ENCODE data around the gene ZNF512. TPM values are rescaled to one million over a fixed set of nuclear protein-coding genes. Genes with fewer than 3 reads are reported as not detected.

ZNF512 gene
- total and polyA plus RNA-seq, 2 of the 13 experiments (the other 11 are each of a cell fraction or from before 2014, with no cell fraction given), result 29.8 to 31.0 TPM

DNA sequence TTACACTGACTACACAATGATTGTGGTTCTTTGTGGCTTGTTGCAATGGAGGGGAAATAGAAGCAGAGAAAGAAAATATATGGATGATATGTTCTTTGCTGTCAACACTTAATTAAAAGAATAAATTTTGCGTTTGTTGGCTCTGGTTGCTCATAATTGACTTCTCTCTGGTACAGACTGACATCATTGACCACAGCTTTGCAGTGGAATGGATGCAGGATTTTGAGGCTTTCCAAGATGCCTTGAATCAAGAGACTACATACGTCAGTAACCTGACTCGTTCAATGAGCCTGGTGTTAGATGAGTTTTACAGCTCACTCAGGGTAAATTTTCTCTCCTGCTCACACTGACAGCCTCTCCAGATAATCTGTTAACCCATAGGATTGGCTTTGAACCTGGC, 55.9 kb downstream of the ZNF512 start (continued):
- TF ChIP-seq, protein P1, sequence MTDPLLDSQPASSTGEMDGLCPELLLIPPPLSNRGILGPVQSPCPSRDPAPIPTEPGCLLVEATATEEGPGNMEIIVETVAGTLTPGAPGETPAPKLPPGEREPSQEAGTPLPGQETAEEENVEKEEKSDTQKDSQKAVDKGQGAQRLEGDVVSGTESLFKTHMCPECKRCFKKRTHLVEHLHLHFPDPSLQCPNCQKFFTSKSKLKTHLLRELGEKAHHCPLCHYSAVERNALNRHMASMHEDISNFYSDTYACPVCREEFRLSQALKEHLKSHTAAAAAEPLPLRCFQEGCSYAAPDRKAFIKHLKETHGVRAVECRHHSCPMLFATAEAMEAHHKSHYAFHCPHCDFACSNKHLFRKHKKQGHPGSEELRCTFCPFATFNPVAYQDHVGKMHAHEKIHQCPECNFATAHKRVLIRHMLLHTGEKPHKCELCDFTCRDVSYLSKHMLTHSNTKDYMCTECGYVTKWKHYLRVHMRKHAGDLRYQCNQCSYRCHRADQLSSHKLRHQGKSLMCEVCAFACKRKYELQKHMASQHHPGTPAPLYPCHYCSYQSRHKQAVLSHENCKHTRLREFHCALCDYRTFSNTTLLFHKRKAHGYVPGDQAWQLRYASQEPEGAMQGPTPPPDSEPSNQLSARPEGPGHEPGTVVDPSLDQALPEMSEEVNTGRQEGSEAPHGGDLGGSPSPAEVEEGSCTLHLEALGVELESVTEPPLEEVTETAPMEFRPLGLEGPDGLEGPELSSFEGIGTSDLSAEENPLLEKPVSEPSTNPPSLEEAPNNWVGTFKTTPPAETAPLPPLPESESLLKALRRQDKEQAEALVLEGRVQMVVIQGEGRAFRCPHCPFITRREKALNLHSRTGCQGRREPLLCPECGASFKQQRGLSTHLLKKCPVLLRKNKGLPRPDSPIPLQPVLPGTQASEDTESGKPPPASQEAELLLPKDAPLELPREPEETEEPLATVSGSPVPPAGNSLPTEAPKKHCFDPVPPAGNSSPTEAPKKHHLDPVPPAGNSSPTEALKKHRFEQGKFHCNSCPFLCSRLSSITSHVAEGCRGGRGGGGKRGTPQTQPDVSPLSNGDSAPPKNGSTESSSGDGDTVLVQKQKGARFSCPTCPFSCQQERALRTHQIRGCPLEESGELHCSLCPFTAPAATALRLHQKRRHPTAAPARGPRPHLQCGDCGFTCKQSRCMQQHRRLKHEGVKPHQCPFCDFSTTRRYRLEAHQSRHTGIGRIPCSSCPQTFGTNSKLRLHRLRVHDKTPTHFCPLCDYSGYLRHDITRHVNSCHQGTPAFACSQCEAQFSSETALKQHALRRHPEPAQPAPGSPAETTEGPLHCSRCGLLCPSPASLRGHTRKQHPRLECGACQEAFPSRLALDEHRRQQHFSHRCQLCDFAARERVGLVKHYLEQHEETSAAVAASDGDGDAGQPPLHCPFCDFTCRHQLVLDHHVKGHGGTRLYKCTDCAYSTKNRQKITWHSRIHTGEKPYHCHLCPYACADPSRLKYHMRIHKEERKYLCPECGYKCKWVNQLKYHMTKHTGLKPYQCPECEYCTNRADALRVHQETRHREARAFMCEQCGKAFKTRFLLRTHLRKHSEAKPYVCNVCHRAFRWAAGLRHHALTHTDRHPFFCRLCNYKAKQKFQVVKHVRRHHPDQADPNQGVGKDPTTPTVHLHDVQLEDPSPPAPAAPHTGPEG (CRISPR knock-in tag; IDR thresholded peaks at IDR 0.05), result no peak
- TF ChIP-seq ZNF616 (CRISPR knock-in tag; IDR thresholded peaks at IDR 0.05; ENCODE audit: low read depth), result no peak
- TF ChIP-seq, protein P2, sequence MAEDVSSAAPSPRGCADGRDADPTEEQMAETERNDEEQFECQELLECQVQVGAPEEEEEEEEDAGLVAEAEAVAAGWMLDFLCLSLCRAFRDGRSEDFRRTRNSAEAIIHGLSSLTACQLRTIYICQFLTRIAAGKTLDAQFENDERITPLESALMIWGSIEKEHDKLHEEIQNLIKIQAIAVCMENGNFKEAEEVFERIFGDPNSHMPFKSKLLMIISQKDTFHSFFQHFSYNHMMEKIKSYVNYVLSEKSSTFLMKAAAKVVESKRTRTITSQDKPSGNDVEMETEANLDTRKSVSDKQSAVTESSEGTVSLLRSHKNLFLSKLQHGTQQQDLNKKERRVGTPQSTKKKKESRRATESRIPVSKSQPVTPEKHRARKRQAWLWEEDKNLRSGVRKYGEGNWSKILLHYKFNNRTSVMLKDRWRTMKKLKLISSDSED (CRISPR knock-in tag; IDR thresholded peaks at IDR 0.05), result no peak
- TF ChIP-seq YEATS2 (CRISPR knock-in tag; IDR thresholded peaks at IDR 0.05; ENCODE audit: borderline replicate concordance), result no peak
- TF ChIP-seq ADNP (CRISPR knock-in tag; IDR thresholded peaks at IDR 0.05), result no peak
- no peak for TF ChIP-seq SOX13 (IDR thresholded peaks at IDR 0.05)
- no peak for TF ChIP-seq SOX13 (CRISPR knock-in tag; conservative IDR thresholded peaks at IDR 0.05 in 1 of 2, IDR thresholded peaks at IDR 0.05 in 1 of 2)
- no peak for TF ChIP-seq ZNF12 (CRISPR knock-in tag; IDR thresholded peaks at IDR 0.05)
- TF ChIP-seq ZNF138 (CRISPR knock-in tag; IDR thresholded peaks at IDR 0.05; ENCODE audit: low read depth), result no peak
- TF ChIP-seq FOXK2 (IDR thresholded peaks at IDR 0.05), result no peak
- TF ChIP-seq, protein P3, sequence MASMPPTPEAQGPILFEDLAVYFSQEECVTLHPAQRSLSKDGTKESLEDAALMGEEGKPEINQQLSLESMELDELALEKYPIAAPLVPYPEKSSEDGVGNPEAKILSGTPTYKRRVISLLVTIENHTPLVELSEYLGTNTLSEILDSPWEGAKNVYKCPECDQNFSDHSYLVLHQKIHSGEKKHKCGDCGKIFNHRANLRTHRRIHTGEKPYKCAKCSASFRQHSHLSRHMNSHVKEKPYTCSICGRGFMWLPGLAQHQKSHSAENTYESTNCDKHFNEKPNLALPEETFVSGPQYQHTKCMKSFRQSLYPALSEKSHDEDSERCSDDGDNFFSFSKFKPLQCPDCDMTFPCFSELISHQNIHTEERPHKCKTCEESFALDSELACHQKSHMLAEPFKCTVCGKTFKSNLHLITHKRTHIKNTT (CRISPR knock-in tag; IDR thresholded peaks at IDR 0.05), result no peak
- TF ChIP-seq ZNF235 (CRISPR knock-in tag; IDR thresholded peaks at IDR 0.05; ENCODE audit: borderline replicate concordance), result no peak
